ENCODE measurements around the gene APLN.

DNA sequence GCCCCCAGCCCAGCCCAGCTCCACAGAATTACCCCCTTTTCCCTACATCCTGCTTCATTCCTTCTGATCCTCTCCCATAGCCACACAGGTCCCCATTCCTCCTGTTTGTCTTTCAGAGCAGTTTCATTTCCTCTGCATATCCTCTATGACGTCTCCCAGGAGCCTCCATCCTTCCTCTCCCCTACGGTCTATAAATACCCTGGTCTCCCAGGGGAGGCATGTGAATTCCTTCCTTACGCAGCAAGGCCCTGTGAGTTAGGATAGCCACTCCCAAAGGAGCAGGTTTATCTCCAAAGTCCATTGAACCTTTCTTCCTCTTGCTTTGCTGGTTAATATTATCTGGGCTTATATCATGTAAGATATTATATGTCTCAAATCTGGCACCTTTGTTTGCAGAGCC lies 8.4 kb upstream of the APLN start:
- TF ChIP-seq, protein P1, sequence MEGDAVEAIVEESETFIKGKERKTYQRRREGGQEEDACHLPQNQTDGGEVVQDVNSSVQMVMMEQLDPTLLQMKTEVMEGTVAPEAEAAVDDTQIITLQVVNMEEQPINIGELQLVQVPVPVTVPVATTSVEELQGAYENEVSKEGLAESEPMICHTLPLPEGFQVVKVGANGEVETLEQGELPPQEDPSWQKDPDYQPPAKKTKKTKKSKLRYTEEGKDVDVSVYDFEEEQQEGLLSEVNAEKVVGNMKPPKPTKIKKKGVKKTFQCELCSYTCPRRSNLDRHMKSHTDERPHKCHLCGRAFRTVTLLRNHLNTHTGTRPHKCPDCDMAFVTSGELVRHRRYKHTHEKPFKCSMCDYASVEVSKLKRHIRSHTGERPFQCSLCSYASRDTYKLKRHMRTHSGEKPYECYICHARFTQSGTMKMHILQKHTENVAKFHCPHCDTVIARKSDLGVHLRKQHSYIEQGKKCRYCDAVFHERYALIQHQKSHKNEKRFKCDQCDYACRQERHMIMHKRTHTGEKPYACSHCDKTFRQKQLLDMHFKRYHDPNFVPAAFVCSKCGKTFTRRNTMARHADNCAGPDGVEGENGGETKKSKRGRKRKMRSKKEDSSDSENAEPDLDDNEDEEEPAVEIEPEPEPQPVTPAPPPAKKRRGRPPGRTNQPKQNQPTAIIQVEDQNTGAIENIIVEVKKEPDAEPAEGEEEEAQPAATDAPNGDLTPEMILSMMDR (IDR thresholded peaks at IDR 0.05; ENCODE audit: poor library complexity, severe bottlenecking), result no peak
- TF ChIP-seq, protein P2, sequence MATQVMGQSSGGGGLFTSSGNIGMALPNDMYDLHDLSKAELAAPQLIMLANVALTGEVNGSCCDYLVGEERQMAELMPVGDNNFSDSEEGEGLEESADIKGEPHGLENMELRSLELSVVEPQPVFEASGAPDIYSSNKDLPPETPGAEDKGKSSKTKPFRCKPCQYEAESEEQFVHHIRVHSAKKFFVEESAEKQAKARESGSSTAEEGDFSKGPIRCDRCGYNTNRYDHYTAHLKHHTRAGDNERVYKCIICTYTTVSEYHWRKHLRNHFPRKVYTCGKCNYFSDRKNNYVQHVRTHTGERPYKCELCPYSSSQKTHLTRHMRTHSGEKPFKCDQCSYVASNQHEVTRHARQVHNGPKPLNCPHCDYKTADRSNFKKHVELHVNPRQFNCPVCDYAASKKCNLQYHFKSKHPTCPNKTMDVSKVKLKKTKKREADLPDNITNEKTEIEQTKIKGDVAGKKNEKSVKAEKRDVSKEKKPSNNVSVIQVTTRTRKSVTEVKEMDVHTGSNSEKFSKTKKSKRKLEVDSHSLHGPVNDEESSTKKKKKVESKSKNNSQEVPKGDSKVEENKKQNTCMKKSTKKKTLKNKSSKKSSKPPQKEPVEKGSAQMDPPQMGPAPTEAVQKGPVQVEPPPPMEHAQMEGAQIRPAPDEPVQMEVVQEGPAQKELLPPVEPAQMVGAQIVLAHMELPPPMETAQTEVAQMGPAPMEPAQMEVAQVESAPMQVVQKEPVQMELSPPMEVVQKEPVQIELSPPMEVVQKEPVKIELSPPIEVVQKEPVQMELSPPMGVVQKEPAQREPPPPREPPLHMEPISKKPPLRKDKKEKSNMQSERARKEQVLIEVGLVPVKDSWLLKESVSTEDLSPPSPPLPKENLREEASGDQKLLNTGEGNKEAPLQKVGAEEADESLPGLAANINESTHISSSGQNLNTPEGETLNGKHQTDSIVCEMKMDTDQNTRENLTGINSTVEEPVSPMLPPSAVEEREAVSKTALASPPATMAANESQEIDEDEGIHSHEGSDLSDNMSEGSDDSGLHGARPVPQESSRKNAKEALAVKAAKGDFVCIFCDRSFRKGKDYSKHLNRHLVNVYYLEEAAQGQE (IDR thresholded peaks at IDR 0.05; ENCODE audit: borderline replicate concordance), result no peak
- TF ChIP-seq POLR2AphosphoS5 (IDR thresholded peaks at IDR 0.05), result no peak
- no peak for TF ChIP-seq TAF1 (IDR thresholded peaks at IDR 0.05; ENCODE audit: low read depth)

Data from neural cell (in vitro differentiated cells).